Measurements from ENCODE around the gene ERGIC1.
"Not testable (repeated sequence)": the region's sequence is repeated elsewhere in the genome, so short reads cannot be mapped to it uniquely, and the experiment has no call there.

Gene ERGIC1

DNA sequence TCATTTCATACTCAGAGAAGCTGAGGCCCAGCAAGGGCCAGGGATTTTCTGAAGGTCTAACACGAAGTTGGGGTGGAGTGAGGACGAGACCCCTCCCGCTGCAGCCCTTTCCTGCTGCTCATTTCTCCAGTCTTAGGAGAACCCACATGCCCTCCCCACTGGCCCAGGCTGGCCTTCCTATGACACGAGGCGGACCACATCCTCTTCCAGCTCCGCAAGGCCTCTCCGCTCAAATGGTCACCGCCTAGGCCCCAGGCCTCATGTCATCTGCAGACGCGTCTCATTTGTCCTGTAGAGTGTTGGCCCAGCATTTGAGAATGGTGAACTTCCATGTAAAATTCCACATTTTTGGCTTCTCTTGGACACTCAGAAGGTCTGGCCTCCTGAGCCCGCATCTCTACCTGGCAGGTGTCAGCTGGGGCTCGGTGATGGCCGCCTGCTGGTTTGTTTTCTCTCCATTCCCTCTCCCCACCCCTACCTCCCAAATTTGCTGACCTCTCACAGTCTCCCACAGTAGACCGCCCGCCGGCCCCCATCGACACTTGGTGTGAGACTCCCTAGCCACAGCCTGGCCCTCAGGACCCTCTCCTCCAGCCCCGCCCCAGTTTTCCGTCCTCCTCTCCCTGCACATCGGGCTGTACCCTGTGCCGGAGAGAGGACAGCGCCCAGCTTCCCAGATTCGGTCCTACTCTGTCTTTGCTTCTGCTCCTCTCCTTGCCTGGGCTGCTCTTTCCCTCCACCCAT is 51.7 kb downstream of the ERGIC1 start:
- DNase-seq = no peak

DNA sequence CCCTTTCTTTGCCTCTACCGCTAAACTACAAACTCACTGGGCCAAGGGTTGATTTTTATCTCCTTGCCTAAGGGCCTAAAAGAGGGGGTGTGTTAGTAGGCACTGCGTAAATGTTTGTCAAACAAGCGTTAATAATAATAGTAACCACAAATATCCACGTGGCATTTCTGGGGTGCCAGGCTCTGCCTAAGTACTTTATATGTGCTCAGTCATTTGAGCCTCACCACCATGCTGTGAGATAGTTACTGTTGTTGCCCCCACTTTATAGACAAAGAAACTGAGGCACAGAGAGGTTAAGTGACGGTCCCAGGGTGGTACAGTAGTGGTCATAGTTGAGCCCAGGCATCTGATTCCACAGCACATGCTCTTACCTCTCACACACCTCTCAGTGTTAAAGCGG is 52.4 kb downstream of the ERGIC1 start:
- no peak for DNase-seq

DNA sequence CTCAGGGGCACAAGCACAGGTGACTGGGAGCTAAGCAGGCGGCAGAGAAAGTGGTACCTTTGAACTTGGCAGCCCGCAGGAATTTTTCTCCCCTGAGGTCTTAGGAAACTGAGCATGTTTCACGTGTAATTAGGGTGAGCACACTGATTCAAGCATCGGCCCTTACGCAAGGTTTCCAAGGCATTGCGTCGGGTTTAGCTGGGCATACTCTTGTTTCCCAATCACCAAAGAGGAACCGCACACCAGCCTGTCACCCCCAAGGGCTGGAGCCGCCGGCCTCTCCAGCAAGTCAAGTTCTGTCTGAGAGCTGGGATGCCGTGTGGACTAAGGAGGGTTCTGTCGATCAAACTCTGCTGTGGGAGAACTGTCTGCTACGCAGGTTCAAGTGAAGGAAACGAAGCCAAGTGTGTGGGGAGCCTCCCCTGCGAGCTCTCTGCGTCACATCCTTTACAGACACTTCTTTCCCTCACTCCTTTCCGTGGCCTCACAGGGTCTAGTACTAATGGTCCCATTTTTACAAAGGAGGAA is 53.0 kb downstream of the ERGIC1 start:
- no peak for DNase-seq

DNA sequence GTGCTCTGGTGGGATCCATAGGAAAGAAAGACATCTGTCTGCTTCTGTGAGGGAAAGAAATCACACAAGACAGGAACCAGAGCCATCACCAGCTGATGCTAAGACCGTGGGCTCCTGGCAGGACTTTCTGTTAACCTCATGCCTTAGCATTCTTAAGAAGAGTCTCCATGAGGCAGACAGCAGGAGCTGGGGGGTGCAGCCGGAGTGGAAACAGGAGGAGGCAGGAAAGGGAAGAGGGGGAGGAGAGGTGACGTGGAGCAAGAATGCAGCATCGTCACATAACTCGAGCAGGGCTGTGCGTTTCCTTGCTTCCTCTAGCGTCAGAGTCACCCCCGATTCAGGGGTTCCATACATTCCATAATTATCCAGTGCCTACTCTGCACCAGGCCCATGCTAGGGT is 53.6 kb downstream of the ERGIC1 start:
- DNase-seq = no peak

DNA sequence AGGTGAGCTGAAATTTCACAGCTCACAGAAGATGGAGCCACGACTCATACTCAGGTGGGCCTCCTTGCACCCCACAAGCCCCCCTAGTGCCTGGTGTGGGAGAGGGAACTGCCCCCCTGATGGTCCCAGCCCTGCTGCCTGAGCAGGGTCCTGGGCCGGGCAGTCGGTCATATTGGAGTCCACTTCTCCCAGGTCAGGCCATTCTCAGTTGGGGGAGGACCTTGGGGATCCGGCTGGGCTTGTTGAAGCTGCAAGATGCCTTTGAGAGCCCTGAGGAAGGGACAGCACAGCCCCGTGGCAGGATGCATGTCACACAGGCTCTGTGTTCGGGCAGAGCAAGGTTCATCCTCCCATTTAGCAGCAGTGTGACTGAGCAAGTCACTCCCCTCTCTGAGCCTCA is 56.6 kb downstream of the ERGIC1 start:
- DNase-seq = no peak

DNA sequence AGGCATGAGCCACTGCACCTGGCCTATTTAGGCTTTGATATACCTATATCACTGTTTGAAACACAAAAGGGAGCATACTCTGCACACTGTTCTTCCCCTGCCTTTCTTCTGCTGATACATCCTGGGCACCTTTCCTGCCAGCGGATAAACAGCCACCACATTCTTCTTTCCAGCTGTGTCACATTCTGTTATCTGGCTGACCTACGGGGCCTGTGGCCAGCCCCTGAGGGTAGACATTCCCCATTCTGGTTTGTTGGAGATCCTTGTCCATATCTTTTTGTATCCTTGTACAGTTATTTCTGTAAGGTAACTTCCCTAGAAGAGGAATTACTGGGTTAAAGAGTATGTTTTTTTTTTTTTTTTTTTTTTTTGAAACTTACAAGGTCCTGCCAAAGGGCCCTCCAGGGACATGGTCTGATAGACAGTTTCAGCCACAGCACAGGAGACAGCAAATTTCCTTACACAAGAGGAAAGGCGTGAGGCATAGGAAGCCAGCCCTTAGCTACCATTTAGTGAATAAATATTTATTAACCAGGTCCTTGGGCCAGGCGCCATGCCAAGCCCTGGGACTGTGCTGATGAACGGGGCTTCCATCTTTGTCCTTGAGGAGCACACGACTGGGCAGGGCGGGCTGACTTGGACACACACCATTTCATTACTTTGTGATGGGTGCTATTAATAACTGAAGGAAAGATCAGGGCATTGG is 57.8 kb downstream of the ERGIC1 start:
- DNase-seq = no peak

DNA sequence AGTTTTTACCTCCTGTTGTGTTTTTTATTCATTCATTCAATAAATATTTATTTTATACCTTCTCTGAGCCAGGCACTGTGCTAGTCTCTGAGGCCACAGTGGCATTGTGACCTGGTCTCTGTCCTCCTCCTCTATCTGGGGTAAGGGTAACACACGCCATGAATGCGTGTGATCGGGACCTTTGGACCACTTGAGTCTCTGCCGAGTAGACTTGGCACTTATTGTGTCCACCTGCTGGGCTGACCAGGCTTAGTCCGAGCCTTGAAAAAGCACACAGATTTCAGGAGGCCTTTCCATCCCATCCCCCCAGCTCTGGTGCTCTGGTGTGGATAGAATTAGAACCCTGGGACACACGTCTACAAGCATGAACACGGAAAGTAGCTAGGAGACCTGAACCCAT is 58.7 kb downstream of the ERGIC1 start:
- DNase-seq = no peak

DNA sequence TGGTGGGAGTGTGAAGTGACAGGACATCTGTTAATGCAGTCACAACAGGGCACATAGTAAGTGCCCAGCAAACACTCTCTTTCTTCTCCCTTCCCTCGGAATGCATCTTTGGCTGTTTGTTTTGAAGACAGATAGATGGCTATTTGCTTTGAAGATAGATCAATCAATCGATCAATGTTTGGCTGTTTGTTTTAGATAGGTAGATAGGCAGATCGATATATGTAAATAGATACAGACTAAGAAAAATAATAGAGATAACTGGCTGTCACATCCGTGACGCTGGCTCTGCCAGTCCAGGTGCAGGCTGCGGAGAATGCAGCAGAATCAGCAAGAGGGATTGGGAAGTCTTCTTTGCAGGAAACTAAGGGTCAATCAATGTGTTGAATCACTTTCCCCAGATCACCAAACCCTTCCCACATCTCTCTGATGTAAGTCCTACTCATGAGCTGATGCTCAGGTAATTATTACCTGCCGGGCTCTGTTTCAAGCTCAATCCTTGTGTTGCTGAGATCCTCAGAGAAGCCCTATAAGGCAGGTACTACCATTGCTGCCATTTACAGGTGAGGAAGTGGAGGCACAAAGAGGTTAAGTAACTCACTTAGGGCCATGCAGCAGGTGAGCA is 60.8 kb downstream of the ERGIC1 start:
- DNase-seq = no peak

DNA sequence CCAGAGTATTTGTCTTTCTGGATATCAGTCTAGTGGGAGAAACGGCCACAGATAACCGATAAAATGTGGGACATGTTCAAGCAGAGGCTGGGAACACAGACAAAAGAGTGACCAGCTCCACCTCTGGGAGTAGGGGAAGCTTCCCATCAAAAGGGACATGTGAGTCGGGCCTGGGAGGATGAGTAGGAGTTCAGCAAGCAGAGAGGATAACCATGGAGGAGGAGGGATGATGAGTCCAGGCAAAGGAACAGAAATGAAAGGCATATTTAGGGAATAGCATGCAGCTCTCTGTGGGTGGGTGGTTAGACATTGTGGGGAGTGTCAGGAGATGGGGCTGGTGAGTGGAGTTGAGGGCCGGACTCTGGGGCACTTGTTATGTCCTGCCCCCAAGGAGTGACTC is 61.5 kb downstream of the ERGIC1 start:
- DNase-seq = no peak

DNA sequence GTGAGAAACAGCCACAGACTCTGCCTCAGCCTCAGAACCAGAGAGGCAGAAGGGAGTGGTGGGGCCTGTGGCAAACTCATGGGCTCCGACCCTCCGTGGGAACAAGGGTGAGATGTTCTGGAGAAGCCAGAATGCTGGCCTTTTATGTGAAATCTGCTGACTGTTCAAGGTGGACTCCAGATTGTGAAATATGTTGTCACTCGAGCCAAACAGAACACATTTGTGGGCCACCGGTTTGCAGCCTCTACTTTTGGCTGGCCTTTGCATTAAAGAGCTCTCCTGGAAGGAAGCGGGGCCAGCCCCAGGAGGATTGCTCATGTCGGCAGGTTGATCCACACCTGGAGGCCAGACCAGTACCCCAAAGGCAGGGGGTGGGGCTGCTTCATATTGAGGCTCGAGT is 62.4 kb downstream of the ERGIC1 start:
- no peak for DNase-seq

DNA sequence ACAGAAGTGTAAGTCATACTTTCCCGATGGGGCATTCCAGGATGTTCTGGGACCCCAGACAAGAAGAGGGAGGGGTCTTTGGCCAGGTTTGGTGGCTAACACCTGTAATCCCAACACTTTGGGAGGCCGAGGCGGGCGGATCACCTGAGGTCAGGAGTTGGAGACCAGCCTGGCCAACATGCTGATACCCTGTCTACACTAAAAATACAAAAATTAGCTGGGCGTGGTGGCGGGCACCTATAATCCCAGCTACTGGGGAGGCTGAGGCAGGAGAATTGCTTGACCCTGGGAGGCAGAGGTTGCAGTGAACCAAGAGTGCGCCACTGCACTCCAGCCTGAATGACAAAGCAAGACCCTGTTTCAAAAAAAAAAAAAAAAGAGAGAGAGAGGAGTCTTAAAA is 63.0 kb downstream of the ERGIC1 start:
- DNase-seq = not testable (repeated sequence)

DNA sequence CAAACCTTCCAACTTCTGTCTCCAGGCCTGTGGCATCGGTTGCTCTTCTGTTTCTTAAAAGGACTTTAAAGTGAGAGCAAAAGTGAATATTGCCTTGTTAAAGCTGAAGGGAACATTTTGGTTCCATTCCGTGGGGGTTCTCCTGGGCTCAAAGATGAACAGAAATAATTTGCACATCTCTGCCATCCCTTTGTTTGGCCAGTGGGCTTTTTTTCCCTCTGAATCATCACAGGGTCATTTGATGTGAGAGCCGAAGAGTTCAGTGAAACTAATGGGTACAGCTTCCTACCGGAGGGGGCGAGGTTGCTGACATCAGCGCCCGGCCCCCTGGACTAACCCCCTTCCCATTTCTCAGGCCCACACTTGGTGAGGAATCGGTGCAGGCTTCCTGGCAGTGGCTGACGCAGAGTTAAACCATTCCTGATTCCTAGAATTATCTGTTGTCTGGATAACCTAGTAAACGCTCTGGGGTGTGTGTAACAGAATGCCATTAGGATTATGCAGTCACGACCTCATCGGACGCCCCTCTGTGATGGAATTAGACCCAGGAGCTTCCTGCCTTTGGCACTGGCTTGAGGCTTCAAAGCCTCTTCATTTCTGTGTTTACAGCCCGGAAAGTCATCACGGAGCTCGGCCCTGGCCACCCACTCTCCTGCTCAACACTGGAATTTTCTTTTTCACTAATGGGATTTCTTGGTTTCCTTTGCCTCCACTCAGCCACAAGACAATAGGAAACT is 63.6 kb downstream of the ERGIC1 start:
- DNase-seq = no peak

DNA sequence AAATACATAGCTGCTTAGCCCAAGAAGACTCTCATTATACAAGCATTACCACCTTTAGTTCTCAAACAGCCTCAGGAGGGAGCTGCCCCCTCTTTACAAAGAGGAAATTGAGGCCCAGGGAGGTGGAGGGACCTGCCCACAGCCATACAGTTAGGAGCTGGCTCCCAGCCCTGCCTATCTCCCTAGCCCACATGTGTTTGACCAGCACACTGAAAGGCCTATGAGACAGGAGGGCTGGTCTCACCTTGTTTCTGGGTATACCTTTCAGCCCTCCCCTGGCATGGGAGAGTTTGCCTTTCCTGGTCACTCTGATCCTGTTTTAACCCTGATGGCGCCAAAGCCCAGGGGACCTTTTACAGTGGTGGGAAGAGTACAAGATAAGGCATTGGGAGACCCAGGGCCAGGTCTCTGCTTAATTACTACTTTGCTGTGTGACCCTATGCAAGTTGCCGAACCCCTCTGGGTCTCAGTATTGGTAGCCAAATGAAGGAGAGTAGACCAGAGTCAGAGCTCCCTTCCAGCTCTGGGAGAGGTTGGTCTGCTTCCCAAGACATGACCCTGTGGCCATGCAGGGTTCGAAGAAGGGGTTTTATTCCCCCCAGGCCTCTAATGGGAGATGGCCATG is 64.3 kb downstream of the ERGIC1 start:
- DNase-seq = no peak

DNA sequence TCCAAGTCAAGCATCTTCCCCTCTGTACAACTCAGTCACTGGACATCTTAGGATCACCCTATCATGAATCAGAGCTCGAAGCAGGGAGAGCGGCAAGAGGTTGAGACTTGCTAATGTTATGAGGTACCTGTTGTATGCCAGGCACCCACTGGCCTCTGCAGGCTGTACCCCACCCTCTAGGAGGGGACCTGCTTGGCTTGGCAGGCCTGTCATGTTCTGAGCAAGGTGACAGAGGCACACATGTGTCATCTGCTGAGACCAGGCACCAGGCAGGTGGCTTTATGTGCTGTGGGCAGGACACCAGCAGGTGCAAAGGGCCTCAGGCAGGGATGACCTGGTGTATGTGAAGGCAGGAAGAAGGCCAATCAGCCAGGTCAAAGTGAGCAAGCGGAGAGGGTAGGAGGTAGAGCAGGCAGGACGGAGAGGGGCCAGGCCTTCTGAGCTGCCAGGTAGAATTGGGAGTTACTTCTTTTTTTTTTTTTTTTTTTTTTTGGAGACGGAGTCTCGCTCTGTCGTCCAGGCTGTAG is 64.9 kb downstream of the ERGIC1 start:
- no peak for DNase-seq

DNA sequence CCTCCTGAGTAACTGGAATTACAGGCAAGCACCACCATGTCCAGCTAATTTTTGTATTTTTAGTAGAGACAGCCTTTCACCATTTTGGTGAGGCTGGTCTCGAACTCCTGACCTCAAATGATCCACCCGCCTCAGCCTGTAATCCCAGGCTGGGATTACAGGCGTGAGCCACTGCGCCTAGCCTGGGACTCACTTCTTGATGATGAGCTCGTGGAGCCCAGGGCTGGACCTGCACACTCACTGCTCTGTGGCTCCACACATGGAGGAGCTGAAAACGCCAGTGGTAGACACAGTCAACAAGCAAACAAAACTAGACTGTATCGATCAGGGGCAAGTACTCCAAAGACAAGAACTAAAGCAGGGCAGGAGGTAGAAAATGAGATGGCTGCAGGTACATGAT is 65.4 kb downstream of the ERGIC1 start:
- DNase-seq = no peak

DNA sequence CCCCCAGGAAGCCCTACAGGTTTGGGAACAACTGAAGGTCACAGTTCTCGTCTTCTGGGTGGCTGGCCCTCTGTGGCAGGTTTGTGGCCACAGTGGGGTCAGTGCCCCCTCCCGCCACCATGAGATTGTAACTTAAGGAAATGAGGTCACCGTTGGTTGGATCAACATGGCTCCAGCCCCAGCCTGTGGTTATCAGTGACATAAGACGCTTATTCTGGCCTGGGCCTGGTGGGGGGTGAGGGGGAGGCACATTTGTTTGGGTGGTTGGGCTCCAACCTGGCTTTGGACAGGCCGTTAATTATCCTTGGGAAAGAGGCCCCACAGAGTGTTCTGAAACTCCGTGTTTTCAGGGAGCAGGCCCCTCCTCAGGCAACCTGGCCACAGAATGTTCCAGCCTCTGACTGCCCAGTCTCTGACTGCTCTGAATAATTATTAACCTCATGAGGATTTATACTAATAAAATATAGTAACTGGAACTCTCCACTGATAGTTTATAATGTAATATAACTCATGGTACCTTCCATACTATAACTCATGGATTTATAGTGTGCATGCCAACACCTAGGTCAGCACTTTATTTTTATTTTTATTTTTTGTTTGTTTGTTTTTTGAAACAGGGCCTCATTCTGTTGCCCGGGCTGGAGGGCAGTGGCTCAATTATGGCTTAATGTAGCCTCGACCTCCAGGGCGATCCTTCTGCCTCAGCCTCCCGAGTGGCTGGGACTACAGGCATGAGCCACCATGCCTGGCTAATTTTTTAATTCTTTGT is 67.1 kb downstream of the ERGIC1 start:
- no peak for DNase-seq

DNA sequence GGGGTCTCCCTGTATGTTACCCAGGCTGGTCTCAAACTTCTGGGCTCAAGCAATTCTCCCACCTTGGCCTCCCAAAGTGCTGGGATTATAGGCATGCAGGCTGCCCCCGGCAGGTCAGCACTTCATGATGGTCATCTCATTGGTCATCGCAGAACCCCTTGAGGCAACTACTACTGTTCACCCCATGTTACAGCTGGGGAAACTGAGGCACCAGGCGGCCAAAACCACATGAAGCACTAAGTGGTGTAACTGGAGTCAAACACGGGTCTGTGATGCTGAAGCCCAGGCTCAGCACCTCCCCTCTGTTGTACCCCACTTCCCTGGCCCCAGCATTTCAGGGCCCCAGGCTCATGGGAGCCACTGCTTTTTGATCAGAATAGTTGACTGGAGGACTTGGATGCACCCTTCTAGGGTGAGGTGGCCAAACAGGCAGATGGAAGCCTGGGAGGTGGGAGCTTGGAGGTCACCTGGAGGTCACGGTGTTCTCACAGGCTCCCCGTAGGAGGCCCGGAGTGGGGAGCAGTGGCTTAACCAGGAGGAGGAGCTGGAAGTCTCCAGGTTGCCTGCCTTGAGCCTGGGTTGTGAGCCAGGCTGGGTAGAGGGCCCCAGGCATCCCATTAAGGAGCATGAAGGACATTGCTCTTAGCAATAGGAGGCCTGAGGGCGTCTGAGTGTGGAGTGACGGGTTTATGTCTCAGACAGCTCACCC is 67.9 kb downstream of the ERGIC1 start:
- DNase-seq = no peak

DNA sequence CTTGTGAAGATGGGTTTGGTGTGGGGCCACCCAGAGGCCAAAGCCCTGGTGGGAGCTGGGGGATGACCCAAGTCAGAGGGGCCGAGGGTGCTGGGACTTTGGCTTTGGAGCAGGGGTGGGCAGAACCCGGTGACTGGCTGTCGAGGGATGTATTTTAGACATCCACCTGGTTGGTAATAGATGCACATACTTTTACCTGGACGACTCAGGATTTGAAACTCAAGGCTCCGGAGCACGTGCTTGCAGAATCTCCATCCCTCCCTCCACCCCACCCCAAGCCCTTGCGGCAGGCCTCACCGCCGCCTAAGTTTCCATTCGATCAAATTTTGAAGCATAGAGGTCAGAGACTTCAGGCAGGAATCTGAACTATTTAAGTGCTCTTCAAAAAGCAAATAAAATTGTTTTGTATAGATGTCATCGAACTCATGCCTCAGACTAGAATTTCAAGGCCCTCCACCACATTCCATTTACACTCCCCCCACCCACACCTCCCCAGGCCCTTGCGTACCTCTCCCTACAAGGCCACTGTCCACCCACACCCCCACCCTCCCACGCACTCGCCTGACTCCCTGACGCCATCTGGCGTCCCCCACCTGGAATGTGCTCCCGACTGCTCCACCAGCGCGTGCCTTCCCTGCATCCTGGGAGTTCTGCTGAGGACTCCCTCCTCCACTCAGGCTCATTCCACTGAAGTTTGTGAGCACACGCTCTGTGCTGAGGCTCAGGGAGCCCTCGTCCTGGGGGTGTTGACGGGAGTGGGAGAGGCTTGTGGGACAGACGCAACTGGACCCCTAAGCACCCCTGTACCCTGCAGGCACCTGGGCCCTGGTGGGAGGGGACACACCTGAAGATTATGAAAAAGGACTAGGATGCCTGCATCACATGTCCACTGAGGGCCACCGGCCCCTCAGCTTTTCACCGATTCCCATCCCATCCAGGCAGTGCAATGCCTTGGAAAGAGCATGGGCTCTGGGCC is 68.7 kb downstream of the ERGIC1 start:
- no peak for DNase-seq

DNA sequence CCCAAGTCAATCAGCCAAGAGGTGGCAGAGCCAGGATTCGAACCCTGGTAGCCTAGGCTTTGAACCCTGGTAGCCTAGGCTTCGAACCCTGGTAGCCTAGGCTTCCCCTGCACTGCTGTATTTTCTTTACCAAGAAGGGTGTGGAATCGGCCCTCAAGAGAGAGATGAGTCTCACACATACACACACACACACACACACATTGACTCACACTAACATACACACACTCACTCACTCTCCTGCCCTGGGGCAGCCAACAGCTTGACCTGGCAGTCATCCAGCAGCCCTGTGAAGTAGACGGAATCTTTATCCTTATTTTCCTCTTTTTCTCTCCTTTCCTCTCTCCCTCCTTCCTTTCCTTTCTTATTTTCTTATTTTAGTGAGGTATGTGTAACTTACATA is 69.7 kb downstream of the ERGIC1 start:
- no peak for DNase-seq

DNA sequence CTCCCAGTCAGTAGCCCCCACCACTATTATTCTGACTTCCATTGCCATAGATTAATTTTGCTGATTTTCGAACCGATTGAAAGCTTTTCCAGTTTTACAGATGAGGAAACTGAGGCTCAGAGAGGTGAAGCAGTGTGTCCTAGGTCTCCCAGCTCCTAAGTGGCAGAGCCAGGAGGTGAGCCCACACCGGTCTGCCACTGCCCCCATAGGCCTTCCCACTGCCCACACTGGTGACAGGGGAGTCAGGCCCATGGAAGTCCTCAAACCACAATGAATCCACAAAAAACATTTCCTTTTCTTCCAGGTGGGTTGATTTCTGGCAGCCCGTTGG is 70.2 kb downstream of the ERGIC1 start:
- no peak for DNase-seq

Measured in SHP77 treated with DMSO at 0.1 percent for 48 hours (cell line).